CD4-positive, alpha-beta T cell (primary cell): ENCODE measurements around the gene HIGD1B. TPM values are rescaled to one million over a fixed set of nuclear protein-coding genes. Genes with fewer than 3 reads are reported as not detected.
"Not testable (repeated sequence)": the region's sequence is repeated elsewhere in the genome, so short reads cannot be mapped to it uniquely, and the experiment has no call there.

ENCODE experiments used
- ATAC-seq: fragments of 200-7000 bp; cut with Tn5 transposase; one replicate; pipeline ENCODE4 v1.10.0; 2022; ENCODE audit warnings: mild to moderate bottlenecking; ENCODE audit not compliant: poor library complexity
- CTCF ChIA-PET: fragments of 350-600 bp; sonication (Branson Sonifier 250); formaldehyde crosslinking; loops from one replicate; lab custom pipeline; 2021; ENCODE audit warnings: antibody characterized with exemption, inconsistent platforms; lab: Charles Lee
- POLR2A ChIA-PET: fragments of 350-600 bp; sonication (Branson Sonifier 250); formaldehyde crosslinking; loops from one replicate; lab custom pipeline; 2021; ENCODE audit warnings: antibody characterized with exemption, inconsistent platforms; lab: Charles Lee
- DNase-seq, 14 experiments: peaks; one replicate each; pipeline ENCODE4 v3.0.0-alpha.2; 2013 to 2020; ENCODE audit warnings: mixed read lengths in 2 of 14
- H3K27ac ChIP-seq, 2 donors: one replicate each; pipeline versions ENCODE4 v1.5.1 to v1.7.0; 2013; ENCODE audit warnings: low read length in 2 of 2, low read depth in 1 of 2, mild to moderate bottlenecking in 1 of 2
- H3K27me3 ChIP-seq, 2 experiments: 1 replicate in 1 of 2; 2 replicates in 1 of 2; pipeline versions ENCODE4 v1.6.1 to v1.7.0; 2013; ENCODE audit warnings: low read length in 2 of 2, control low read depth in 1 of 2, mild to moderate bottlenecking in 1 of 2, moderate library complexity in 1 of 2; ENCODE audit not compliant: insufficient read depth in 2 of 2, control insufficient read depth in 1 of 2
- H3K36me3 ChIP-seq: one replicate; pipeline ENCODE4 v1.6.1; 2013; ENCODE audit warnings: low read length, control low read depth; ENCODE audit not compliant: insufficient read depth
- H3K4me1 ChIP-seq: one replicate; pipeline ENCODE4 v1.6.1; 2013; ENCODE audit warnings: low read length, control low read depth; ENCODE audit not compliant: insufficient read depth
- H3K4me3 ChIP-seq: one replicate; pipeline ENCODE4 v1.5.1; 2013; ENCODE audit warnings: mild to moderate bottlenecking, low read length, moderate library complexity
- H3K9me3 ChIP-seq, 2 experiments: 1 replicate in 1 of 2; 2 replicates in 1 of 2; pipeline versions ENCODE4 v1.6.1 to v1.7.0; 2013; ENCODE audit warnings: low read length in 2 of 2, mild to moderate bottlenecking in 2 of 2, control low read depth in 1 of 2, moderate library complexity in 1 of 2; ENCODE audit not compliant: control insufficient read depth in 1 of 2, insufficient read depth in 1 of 2
- H3K27ac Mint-ChIP-seq: one replicate; pipeline ENCODE4 v1.8.0; 2020; ENCODE audit warnings: mixed read lengths
- H3K27me3 Mint-ChIP-seq: one replicate; pipeline ENCODE4 v1.8.0; 2021; ENCODE audit warnings: mixed read lengths
- H3K36me3 Mint-ChIP-seq: one replicate; pipeline ENCODE4 v1.8.0; 2021; ENCODE audit warnings: low read depth, mixed read lengths
- H3K4me1 Mint-ChIP-seq: one replicate; pipeline ENCODE4 v1.8.0; 2021; ENCODE audit warnings: low read depth, mixed read lengths
- H3K4me3 Mint-ChIP-seq: one replicate; pipeline ENCODE4 v1.8.0; 2020; ENCODE audit warnings: mild to moderate bottlenecking, mixed read lengths
- H3K9me3 Mint-ChIP-seq: one replicate; pipeline ENCODE4 v1.8.0; 2020; ENCODE audit warnings: mixed read lengths
- intact Hi-C, 2 experiments: fragments of 100-400 bp; cut with DNase I in 1 of 2; cut with micrococcal nuclease in 1 of 2; formaldehyde crosslinking; loops; one replicate each; pipeline versions ENCODE4 v1.15.1 to v1.9.0; 2023 to 2025; cut with DNase I, micrococcal nuclease
- total RNA-seq, 174 experiments: library from RNA in 2 of 174; stranded (reverse) in 2 of 174; gene quantifications; one replicate each; pipeline ENCODE4 v1.2.3 and lab custom pipeline; 2021 to 2026
- TF ChIP-seq, protein P1 (sequence below): fragments of 200-600 bp; IDR thresholded peaks from one replicate; pipeline ENCODE4 v1.8.0; 2022; ENCODE audit warnings: antibody characterized with exemption, mild to moderate bottlenecking

The HIGD1B gene
- total RNA-seq, 2 experiments from 2014 or later = not detected

- TF ChIP-seq, protein P1, sequence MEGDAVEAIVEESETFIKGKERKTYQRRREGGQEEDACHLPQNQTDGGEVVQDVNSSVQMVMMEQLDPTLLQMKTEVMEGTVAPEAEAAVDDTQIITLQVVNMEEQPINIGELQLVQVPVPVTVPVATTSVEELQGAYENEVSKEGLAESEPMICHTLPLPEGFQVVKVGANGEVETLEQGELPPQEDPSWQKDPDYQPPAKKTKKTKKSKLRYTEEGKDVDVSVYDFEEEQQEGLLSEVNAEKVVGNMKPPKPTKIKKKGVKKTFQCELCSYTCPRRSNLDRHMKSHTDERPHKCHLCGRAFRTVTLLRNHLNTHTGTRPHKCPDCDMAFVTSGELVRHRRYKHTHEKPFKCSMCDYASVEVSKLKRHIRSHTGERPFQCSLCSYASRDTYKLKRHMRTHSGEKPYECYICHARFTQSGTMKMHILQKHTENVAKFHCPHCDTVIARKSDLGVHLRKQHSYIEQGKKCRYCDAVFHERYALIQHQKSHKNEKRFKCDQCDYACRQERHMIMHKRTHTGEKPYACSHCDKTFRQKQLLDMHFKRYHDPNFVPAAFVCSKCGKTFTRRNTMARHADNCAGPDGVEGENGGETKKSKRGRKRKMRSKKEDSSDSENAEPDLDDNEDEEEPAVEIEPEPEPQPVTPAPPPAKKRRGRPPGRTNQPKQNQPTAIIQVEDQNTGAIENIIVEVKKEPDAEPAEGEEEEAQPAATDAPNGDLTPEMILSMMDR = no peak
- no peaks in the 10 kb centered on the region for H3K4me1 ChIP-seq
- CTCF ChIA-PET = no interaction called here
- peaks cover 2 to 7% of the 10 kb centered on the region in 2 experiments for H3K27me3 ChIP-seq
- H3K27me3 Mint-ChIP-seq = peaks cover 16% of the 10 kb centered on the region
- H3K36me3 Mint-ChIP-seq = no peaks in the 10 kb centered on the region
- no peaks in the 10 kb centered on the region for H3K36me3 ChIP-seq
- H3K9me3 ChIP-seq = no peaks in the 10 kb centered on the region
- no peaks in the 10 kb centered on the region for H3K4me1 Mint-ChIP-seq
- H3K27ac ChIP-seq = no peak overlapping the region
- H3K27ac Mint-ChIP-seq = no peak overlapping the region
- intact Hi-C loops = no loop called here
- no peak for DNase-seq
- POLR2A ChIA-PET = no interaction called here
- no peak overlapping the region for H3K4me3 ChIP-seq
- no peak for ATAC-seq
- H3K4me3 Mint-ChIP-seq = no peak overlapping the region
- H3K9me3 Mint-ChIP-seq = no peaks in the 10 kb centered on the region
These were observed 39.5 kb upstream of the HIGD1B start for GRCh38 chr17:44808156-44808555.

DNA sequence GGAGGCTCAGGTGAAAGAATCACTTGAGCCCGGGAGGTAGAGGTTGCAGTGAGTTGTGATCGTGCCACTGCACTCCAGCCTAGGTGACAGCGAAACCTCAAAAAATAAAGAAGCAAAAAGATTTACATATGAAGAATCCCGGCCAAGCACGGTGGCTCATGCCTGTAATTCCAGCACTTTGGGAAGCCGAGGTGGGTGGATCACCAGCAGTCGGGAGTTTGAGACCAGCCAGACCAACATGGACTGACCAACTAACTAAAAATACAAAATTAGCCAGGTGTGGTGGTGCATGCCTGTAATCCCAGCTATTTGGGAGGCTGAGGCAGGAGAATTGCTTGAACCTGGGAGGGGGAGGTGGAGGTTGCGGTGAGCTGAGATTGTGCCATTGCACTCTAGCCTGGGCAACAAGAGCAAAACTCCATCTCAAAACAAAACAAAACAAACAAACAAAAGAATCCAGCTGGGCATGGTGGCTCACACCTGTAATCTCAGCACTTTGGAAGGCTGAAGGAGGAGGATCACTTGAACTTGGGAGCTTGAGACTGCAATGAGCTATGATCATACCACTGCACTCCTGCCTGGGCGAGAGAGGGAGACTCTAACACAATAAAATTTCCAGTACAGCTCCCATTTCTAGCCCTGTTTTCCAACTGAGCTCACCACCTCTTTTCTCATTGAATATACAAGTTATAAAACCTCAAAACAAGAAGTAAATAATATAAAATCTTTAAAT lies 38.9 kb upstream of the HIGD1B start:
- H3K27ac ChIP-seq, ATAC-seq, H3K4me1 Mint-ChIP-seq, H3K9me3 ChIP-seq, H3K36me3 Mint-ChIP-seq, H3K27ac Mint-ChIP-seq, DNase-seq, H3K27me3 ChIP-seq, H3K4me3 ChIP-seq, CTCF ChIA-PET, POLR2A ChIA-PET, H3K4me1 ChIP-seq, H3K4me3 Mint-ChIP-seq, H3K36me3 ChIP-seq, H3K9me3 Mint-ChIP-seq, intact Hi-C loops: not testable (repeated sequence)
- peaks cover 16% of the 10 kb centered on the region for H3K27me3 Mint-ChIP-seq

DNA sequence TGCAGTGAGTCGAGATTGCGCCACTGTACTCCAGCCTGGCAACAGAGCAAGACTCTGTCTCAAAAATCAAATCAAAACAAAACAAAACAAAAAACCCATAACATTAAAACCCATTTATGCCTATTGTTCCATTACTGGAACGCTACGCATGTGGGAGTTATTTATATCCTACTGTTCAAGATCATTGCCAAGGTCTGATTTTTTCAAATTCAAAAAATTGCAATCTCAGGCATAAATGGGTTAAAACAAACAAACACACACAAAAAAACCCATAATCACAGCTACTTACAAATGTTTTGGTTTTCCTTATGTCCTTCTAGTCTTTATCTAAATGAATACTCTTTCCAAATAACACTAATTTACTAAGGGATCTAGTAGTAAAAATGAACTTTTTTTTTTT lies 35.4 kb upstream of the HIGD1B start:
- Mint-ChIP-seq H3K27me3 (peaks cover 12% of the 10 kb centered on the region), H3K4me1 (no peaks in the 10 kb centered on the region), H3K9me3 (no peaks in the 10 kb centered on the region), H3K27ac (no peak overlapping the region), H3K4me3 (no peak overlapping the region), H3K36me3 (no peaks in the 10 kb centered on the region)
- Histone ChIP-seq H3K9me3 (no peaks in the 10 kb centered on the region), H3K27ac (no peak overlapping the region), H3K4me1 (no peaks in the 10 kb centered on the region), H3K4me3 (no peak overlapping the region), H3K36me3 (no peaks in the 10 kb centered on the region), H3K27me3 (peaks cover 2 to 8% of the 10 kb centered on the region in 2 experiments)
- intact Hi-C loops = no loop called here
- ATAC-seq (no peak), DNase-seq (no peak)
- CTCF ChIA-PET = interaction anchor here (0.7 kb wide), 1 partner anchor 75 kb away, joined by 3 read pairs; no protein-coding TSS in a partner anchor
- TF ChIP-seq, protein P1 = no peak
- POLR2A ChIA-PET = no interaction called here

GRCh38 chr17:44818508-44818907 lies 29.2 kb upstream of the HIGD1B start:
- H3K4me1 ChIP-seq, H3K27ac Mint-ChIP-seq, H3K4me1 Mint-ChIP-seq, intact Hi-C loops, H3K4me3 ChIP-seq, POLR2A ChIA-PET, H3K36me3 Mint-ChIP-seq, H3K36me3 ChIP-seq, H3K4me3 Mint-ChIP-seq, ATAC-seq, H3K9me3 ChIP-seq, H3K9me3 Mint-ChIP-seq, CTCF ChIA-PET, H3K27ac ChIP-seq, DNase-seq, H3K27me3 ChIP-seq: not testable (repeated sequence)
- peaks cover 25% of the 10 kb centered on the region for H3K27me3 Mint-ChIP-seq
